Measurements from ENCODE around the gene FGF19. TPM values are rescaled to one million over a fixed set of nuclear protein-coding genes. Genes with fewer than 3 reads are reported as not detected.

The FGF19 gene
- total RNA-seq, 6 experiments from 2014 or later = 0.18 TPM; not detected in 5

DNA sequence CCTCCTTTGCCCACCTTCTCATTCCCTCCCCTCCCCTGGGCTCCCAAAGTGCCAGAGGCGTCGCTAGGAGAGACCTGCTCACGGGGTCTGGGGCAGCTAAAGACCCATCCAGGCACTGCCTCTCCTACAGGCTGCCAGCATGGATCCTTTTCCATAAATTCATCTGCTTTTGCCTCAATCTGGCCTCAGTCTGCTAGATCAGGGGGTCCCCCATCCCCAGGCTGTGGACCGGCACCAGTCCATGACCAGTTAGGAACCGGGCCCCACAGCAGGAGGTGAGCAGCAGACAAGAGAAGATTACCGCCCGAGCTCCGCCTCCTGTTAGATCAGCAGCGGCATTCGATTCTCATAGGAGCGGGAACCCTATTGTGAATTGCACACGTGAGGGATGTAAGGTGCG lies 41.0 kb downstream of the FGF19 start:
- Histone ChIP-seq H3K9me3 (no peaks in the 10 kb centered on the region), H3K27me3 (no peaks in the 10 kb centered on the region), H3K27ac (no peak overlapping the region), H3K4me1 (no peaks in the 10 kb centered on the region), H3K4me3 (no peak overlapping the region), H3K36me3 (no peaks in the 10 kb centered on the region)
- ATAC-seq = no peak
- DNase-seq = peak; percentile 6 to 33 (median 31)
- 90% methylated on average over 4 of the region's 13 CpGs for WGBS (ENCODE audit: insufficient coverage, low coverage, low lambda C conversion rate, missing lambda C conversion rate)
- intact Hi-C loops (cut with DNase I) = no loop called here
- TF ChIP-seq, protein P1, sequence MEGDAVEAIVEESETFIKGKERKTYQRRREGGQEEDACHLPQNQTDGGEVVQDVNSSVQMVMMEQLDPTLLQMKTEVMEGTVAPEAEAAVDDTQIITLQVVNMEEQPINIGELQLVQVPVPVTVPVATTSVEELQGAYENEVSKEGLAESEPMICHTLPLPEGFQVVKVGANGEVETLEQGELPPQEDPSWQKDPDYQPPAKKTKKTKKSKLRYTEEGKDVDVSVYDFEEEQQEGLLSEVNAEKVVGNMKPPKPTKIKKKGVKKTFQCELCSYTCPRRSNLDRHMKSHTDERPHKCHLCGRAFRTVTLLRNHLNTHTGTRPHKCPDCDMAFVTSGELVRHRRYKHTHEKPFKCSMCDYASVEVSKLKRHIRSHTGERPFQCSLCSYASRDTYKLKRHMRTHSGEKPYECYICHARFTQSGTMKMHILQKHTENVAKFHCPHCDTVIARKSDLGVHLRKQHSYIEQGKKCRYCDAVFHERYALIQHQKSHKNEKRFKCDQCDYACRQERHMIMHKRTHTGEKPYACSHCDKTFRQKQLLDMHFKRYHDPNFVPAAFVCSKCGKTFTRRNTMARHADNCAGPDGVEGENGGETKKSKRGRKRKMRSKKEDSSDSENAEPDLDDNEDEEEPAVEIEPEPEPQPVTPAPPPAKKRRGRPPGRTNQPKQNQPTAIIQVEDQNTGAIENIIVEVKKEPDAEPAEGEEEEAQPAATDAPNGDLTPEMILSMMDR (IDR thresholded peaks at IDR 0.05) = no peak
- TF ChIP-seq POLR2A (IDR thresholded peaks at IDR 0.05) = no peak

DNA sequence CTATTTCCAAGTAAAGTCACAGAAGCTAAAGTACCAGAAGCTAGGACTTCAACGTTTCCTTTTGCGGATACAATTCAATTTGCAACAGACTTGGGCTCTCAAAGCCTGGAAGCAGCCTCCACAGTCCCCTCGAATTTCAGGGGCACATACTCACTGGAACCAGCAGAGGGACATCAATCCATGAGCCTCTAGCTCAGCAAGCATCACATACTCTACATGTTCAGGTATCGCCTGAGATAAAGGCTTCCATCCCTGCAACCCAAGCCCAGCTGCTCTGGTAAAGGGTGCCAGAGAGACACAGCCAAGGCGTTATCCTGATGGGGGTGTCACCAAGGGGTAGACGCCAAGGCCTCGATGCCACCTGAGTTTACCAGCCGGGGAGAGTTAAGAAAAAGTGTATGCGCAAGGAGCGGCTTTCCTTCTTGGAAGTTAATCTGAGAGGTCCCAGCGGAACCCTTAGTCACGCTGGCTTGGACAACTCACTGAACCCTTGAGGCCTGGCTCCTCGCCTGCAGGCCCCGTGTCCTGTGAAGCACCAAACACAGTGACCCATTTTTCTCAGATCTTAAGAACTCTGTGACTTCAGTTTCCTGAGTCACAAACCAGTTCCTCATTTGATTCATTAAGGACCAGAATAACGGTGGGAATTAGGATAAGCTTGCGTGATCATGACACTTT lies 41.7 kb downstream of the FGF19 start:
- ATAC-seq = no peak
- peak; percentile 4 to 31 (median 14) for DNase-seq
- intact Hi-C loops (cut with DNase I) = no loop called here
- Histone ChIP-seq H3K27ac (no peak overlapping the region), H3K4me1 (no peaks in the 10 kb centered on the region), H3K9me3 (no peaks in the 10 kb centered on the region), H3K4me3 (no peak overlapping the region), H3K36me3 (no peaks in the 10 kb centered on the region), H3K27me3 (no peaks in the 10 kb centered on the region)
- 73% methylated on average over 15 of the region's 16 CpGs for WGBS (ENCODE audit: insufficient coverage, low coverage, low lambda C conversion rate, missing lambda C conversion rate)
- TF ChIP-seq, protein P1 (IDR thresholded peaks at IDR 0.05) = no peak
- TF ChIP-seq POLR2A (IDR thresholded peaks at IDR 0.05) = no peak

GRCh38 chr11:69661413-69661715 lies 42.5 kb downstream of the FGF19 start:
- 70% methylated on average over 2 of the region's 10 CpGs for WGBS (ENCODE audit: insufficient coverage, low coverage, low lambda C conversion rate, missing lambda C conversion rate)
- Histone ChIP-seq H3K36me3 (no peaks in the 10 kb centered on the region), H3K27ac (no peak overlapping the region), H3K9me3 (no peaks in the 10 kb centered on the region), H3K27me3 (no peaks in the 10 kb centered on the region), H3K4me3 (no peak overlapping the region), H3K4me1 (no peaks in the 10 kb centered on the region)
- DNase-seq (peak in 2 of 3 donors; percentile 8 to 30), ATAC-seq (no peak)
- no peak for TF ChIP-seq POLR2A (IDR thresholded peaks at IDR 0.05)
- TF ChIP-seq, protein P1 (IDR thresholded peaks at IDR 0.05) = no peak
- intact Hi-C loops (cut with DNase I) = no loop called here

DNA sequence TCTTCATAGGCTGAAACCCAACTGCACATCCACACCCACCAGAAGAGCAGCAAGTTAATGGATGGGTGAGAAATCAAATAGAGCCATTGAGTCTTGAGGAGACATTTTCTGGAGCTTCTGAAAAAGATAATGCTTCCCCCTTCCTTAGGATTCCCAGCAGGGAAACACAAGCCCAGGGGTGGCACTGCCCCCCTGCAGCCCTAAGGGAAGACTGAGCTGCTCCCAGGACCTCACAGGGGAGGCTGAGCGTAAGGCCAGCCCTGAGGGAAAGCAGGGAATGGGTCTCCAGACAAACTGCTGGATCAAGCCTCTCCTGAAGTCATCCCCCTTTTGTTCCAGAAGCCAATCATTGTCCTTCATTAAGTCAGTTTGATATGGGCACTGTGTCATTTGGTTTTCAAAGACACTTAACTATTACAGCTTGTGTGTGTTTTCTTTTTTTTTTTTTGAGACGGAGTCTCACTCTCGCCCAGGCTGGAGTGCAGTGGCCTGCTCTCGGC lies 43.8 kb downstream of the FGF19 start:
- ATAC-seq (no peak), DNase-seq (peak in 2 of 3 donors; percentile 5 to 19)
- Histone ChIP-seq H3K4me1 (peaks cover 0 to 2% (median 0%) of the 10 kb centered on the region in 4 donors), H3K36me3 (no peaks in the 10 kb centered on the region), H3K27ac (no peak overlapping the region), H3K27me3 (no peaks in the 10 kb centered on the region), H3K9me3 (no peaks in the 10 kb centered on the region), H3K4me3 (no peak overlapping the region)
- 91% methylated on average over 4 of the region's 4 CpGs for WGBS (ENCODE audit: insufficient coverage, low coverage, low lambda C conversion rate, missing lambda C conversion rate)
- intact Hi-C loops (cut with DNase I) = no loop called here
- no peak for TF ChIP-seq POLR2A (IDR thresholded peaks at IDR 0.05)

DNA sequence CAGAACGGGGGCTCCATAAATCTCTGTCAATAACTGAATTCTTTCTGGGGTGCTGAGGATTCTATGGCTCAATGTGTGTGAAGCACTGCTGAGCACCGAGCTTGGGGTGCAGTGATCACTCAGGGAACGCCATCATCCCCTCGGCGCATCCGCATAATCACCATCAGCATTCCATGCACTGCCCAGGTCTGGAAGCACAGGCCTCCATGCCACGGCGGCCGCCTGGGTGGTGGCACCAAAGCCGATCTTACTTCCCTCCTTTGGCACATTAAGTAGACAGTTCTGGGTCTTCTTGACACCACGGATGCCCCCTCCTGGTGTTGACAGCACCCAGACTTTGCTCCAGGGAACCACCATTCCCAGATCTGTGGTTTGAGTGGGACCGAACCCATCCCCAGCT lies 44.2 kb downstream of the FGF19 start:
- WGBS (ENCODE audit: insufficient coverage, low coverage, low lambda C conversion rate, missing lambda C conversion rate) = no CpG with 5 or more reads among the region's 12 CpGs
- Histone ChIP-seq H3K4me3 (no peak overlapping the region), H3K9me3 (no peaks in the 10 kb centered on the region), H3K27ac (no peak overlapping the region), H3K36me3 (no peaks in the 10 kb centered on the region), H3K4me1 (peaks cover 0 to 6% (median 0%) of the 10 kb centered on the region in 4 donors), H3K27me3 (no peaks in the 10 kb centered on the region)
- TF ChIP-seq, protein P1 (IDR thresholded peaks at IDR 0.05) = no peak
- TF ChIP-seq POLR2A (IDR thresholded peaks at IDR 0.05) = no peak
- peak in 1 of 3 donors; percentile 20 for DNase-seq
- intact Hi-C loops (cut with DNase I) = loop anchor here in 1 of 2 donors (5.0 kb wide), 1 partner anchor 552 kb away; no protein-coding TSS in a partner anchor
- ATAC-seq = no peak

All from right lobe of liver (tissue), 6 donors.